GM12874 (cell line): Measurements from ENCODE around the gene RPL12.

Source experiments
- TF ChIP-seq, protein P1 (sequence below): IDR thresholded peaks from 2 replicates; pipeline ENCODE4 v1.5.1; 2011; ENCODE audit warnings: low read depth, mild to moderate bottlenecking, control low read depth, low read length, moderate library complexity; ENCODE audit not compliant: insufficient read depth

Gene RPL12

GRCh38 chr9:127485995-127486394, 34.8 kb upstream of the RPL12 start:
- TF ChIP-seq, protein P1, sequence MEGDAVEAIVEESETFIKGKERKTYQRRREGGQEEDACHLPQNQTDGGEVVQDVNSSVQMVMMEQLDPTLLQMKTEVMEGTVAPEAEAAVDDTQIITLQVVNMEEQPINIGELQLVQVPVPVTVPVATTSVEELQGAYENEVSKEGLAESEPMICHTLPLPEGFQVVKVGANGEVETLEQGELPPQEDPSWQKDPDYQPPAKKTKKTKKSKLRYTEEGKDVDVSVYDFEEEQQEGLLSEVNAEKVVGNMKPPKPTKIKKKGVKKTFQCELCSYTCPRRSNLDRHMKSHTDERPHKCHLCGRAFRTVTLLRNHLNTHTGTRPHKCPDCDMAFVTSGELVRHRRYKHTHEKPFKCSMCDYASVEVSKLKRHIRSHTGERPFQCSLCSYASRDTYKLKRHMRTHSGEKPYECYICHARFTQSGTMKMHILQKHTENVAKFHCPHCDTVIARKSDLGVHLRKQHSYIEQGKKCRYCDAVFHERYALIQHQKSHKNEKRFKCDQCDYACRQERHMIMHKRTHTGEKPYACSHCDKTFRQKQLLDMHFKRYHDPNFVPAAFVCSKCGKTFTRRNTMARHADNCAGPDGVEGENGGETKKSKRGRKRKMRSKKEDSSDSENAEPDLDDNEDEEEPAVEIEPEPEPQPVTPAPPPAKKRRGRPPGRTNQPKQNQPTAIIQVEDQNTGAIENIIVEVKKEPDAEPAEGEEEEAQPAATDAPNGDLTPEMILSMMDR = no peak

GRCh38 chr9:127482662-127483061, 31.5 kb upstream of the RPL12 start:
- TF ChIP-seq, protein P1 = no peak

- TF ChIP-seq, protein P1 = no peak
Observed at GRCh38 chr9:127479507-127480081, 28.4 kb upstream of the RPL12 start.

GRCh38 chr9:127474592-127474991, 23.4 kb upstream of the RPL12 start:
- TF ChIP-seq, protein P1 = no peak

DNA sequence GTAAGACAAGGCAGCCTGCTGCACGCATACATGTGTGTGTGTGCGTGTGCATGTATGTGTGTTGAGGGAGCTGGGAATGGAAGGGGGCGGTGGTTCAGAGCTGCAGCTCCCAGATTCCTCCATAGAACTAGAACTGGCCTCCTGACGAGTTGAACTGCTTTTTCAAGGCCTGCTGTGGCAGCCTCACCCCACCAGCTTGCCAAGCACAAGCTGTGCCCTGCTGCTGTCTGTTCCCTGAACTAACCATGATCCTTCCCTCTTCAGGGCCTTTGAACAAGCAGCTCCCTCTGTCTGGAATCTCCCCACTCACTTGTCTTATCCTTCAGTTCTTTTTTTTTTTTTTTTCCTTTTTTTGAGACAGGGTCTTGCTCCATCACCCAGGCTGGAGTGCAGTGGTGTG, 22.7 kb upstream of the RPL12 start:
- TF ChIP-seq, protein P1 = no peak

GRCh38 chr9:127473501-127473900, 22.3 kb upstream of the RPL12 start:
- TF ChIP-seq, protein P1 = no peak

- TF ChIP-seq, protein P1 = no peak
Observed at GRCh38 chr9:127470662-127471061, 19.5 kb upstream of the RPL12 start.
